Right atrium auricular region (tissue), 2 donors: ENCODE data around the gene TOR3A. TPM values are rescaled to one million over a fixed set of nuclear protein-coding genes. Genes with fewer than 3 reads are reported as not detected.

Experiments used
- DNase-seq: peaks from one replicate; pipeline ENCODE4 v3.0.0-alpha.2; 2019; ENCODE audit warnings: low spot score
- H3K27ac ChIP-seq, 2 donors: fragments of 200-600 bp; sonication (generic); 1 replicate in 1 of 2; 2 replicates in 1 of 2; pipeline ENCODE4 v1.5.1; 2016 to 2019
- H3K27me3 ChIP-seq, 2 donors: fragments of 200-600 bp; sonication (generic); one replicate each; pipeline versions ENCODE4 v1.5.1 to v1.6.0; 2017 to 2019
- H3K36me3 ChIP-seq: fragments of 200-600 bp; sonication (generic); one replicate; pipeline ENCODE4 v1.5.1; 2016
- H3K4me1 ChIP-seq, 2 donors: fragments of 200-600 bp; sonication (generic); one replicate each; pipeline versions ENCODE4 v1.5.1 to v1.6.0; 2017 to 2019
- H3K4me3 ChIP-seq, 2 donors: fragments of 200-600 bp; sonication (generic); 1 replicate in 1 of 2; 2 replicates in 1 of 2; pipeline ENCODE4 v1.5.1; 2017 to 2019; ENCODE audit warnings: mild to moderate bottlenecking in 1 of 2, moderate library complexity in 1 of 2
- H3K9me3 ChIP-seq, 2 donors: fragments of 200-600 bp; sonication (generic); one replicate each; pipeline ENCODE4 v1.5.1; 2019
- CTCF ChIP-seq, 2 donors: fragments of 200-600 bp; sonication (generic); IDR thresholded peaks; one replicate each; pipeline ENCODE4 v1.5.1; 2019; ENCODE audit warnings: antibody characterized with exemption in 2 of 2
- total RNA-seq, 2 donors: library from RNA; depleted of rRNA; stranded (reverse); fragments of >200 nt; gene quantifications; one replicate each; pipeline ENCODE4 v1.1.0, GENCODE V29; 2016

Gene TOR3A
- total RNA-seq, 2 donors from 2014 or later, result 14.3 to 19.7 TPM

GRCh38 chr1:179042087-179042486, 39.8 kb upstream of the TOR3A start:
- TF ChIP-seq CTCF (IDR thresholded peaks at IDR 0.05), result no peak
- no peaks in the 10 kb centered on the region for H3K27me3 ChIP-seq
- H3K9me3 ChIP-seq, result no peaks in the 10 kb centered on the region
- H3K36me3 ChIP-seq, result no peaks in the 10 kb centered on the region
- DNase-seq, result no peak
- no peak overlapping the region for H3K4me3 ChIP-seq
- H3K27ac ChIP-seq, result no peak overlapping the region
- peaks cover 0 to 13% of the 10 kb centered on the region in 2 donors for H3K4me1 ChIP-seq

DNA sequence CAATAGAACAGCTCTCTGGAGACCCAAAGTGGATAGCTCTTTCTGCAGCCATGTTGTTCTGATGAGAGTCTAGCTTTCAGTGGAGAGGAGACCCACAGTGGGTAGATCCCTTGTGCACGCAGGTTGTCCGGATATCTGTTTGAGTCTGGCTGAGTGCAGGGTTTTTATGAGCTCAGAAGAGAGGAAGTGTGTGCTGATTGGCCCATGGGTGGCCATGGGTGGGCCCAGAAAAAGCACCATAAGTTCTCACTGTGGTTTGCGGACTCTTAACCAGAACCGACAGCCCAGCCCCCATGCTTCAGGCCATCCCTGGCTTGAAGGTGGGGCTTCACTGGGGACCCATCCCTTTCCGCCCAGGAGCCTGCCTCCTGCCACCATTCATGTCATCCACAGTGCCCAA, 39.2 kb upstream of the TOR3A start:
- H3K4me1 ChIP-seq, result peaks cover 0 to 13% of the 10 kb centered on the region in 2 donors
- no peak overlapping the region for H3K4me3 ChIP-seq
- H3K27ac ChIP-seq, result no peak overlapping the region
- DNase-seq, result no peak
- no peaks in the 10 kb centered on the region for H3K9me3 ChIP-seq
- no peak for TF ChIP-seq CTCF (IDR thresholded peaks at IDR 0.05)
- no peaks in the 10 kb centered on the region for H3K27me3 ChIP-seq
- H3K36me3 ChIP-seq, result no peaks in the 10 kb centered on the region

DNA sequence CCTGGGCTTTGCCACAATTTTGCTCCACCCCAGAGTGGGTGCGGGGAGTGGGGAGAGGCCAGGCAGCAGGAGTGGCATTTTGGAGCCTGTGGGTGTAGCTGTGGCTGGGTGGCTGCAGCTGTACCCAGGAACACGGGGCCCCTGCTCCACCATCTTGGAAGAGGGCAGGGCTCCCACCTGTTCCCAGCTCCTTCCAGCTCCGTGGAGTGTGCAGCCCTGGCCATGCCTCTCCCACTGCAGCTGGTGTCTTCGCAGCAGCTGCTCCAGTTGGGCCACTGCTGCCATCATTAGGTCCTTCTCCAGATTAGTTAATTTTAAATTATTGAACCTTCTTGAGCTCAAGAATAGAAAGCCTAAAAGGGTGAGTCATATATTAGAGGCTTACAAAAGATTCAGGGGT, 38.6 kb upstream of the TOR3A start:
- TF ChIP-seq CTCF (IDR thresholded peaks at IDR 0.05), result no peak
- H3K9me3 ChIP-seq, result no peaks in the 10 kb centered on the region
- no peak for DNase-seq
- H3K4me1 ChIP-seq, result peaks cover 0 to 13% of the 10 kb centered on the region in 2 donors
- H3K27me3 ChIP-seq, result no peaks in the 10 kb centered on the region
- H3K4me3 ChIP-seq, result no peak overlapping the region
- no peaks in the 10 kb centered on the region for H3K36me3 ChIP-seq
- H3K27ac ChIP-seq, result no peak overlapping the region

GRCh38 chr1:179043907-179044306, 38.0 kb upstream of the TOR3A start:
- Histone ChIP-seq H3K9me3 (no peaks in the 10 kb centered on the region), H3K4me1 (peaks cover 0 to 6% of the 10 kb centered on the region in 2 donors), H3K27me3 (no peaks in the 10 kb centered on the region), H3K27ac (no peak overlapping the region), H3K4me3 (no peak overlapping the region), H3K36me3 (no peaks in the 10 kb centered on the region)
- DNase-seq, result no peak
- no peak for TF ChIP-seq CTCF (IDR thresholded peaks at IDR 0.05)

DNA sequence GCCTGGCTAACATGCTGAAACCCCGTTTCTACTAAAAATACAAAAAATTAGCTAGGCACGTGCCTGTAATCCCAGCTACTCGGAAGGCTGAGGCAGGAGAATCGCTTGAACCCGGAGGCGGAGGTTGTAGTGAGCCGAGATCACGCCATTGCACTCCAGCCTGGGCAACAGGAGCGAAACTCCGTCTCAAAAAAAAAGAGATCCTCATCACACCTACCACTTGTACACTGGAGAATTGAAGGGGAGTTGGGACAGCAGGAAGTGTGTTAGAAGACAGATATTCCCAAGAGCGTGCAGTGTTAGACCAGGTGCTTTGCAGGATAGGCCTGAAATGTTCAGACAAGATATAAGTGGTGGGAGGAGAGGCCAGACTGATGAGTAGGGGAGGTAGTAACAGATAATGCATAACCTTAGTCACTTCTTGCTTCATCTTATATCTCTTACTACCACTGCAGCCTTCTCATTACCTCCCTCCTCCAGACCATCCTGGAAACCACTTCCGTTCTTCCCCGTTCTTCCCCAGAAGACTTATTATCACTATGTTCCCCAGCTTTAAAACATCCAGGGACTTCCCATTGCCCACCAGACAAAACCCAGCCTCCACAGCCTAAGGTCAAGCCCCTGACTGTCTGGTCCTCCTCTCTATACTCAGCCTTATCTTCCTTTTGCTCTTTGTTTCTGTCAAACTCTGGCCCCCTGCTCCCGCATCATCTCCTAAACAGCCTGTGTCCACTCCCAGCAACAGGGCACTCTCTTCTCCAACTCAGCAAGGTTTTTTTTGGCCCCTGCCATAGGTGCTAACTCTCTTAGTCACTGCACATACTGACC, 34.8 kb upstream of the TOR3A start:
- Histone ChIP-seq H3K27ac (no peak overlapping the region), H3K4me1 (no peaks in the 10 kb centered on the region), H3K9me3 (no peaks in the 10 kb centered on the region), H3K4me3 (no peak overlapping the region), H3K36me3 (no peaks in the 10 kb centered on the region), H3K27me3 (no peaks in the 10 kb centered on the region)
- DNase-seq, result no peak
- no peak for TF ChIP-seq CTCF (IDR thresholded peaks at IDR 0.05)

- TF ChIP-seq CTCF (IDR thresholded peaks at IDR 0.05), result no peak
- H3K27me3 ChIP-seq, result no peaks in the 10 kb centered on the region
- H3K27ac ChIP-seq, result no peak overlapping the region
- no peak for DNase-seq
- no peaks in the 10 kb centered on the region for H3K36me3 ChIP-seq
- no peaks in the 10 kb centered on the region for H3K4me1 ChIP-seq
- H3K9me3 ChIP-seq, result no peaks in the 10 kb centered on the region
- no peak overlapping the region for H3K4me3 ChIP-seq
Measured at GRCh38 chr1:179047636-179047997, 34.3 kb upstream of the TOR3A start.
